OCI-LY1 (cell line): ENCODE results near the gene ZCCHC9.

Experiments
- H2AFZ ChIP-seq: fragments of 200-600 bp; sonication (generic), shearing (Covaris generic); 2 replicates; pipeline ENCODE4 v1.6.0; 2014; ENCODE audit warnings: antibody characterized with exemption, mild to moderate bottlenecking, low read length
- H3F3A ChIP-seq: fragments of 200-600 bp; sonication (generic), shearing (Covaris generic); 2 replicates; pipeline ENCODE4 v1.6.0; 2014; ENCODE audit warnings: mild to moderate bottlenecking, antibody characterized with exemption, low read length, moderate library complexity; ENCODE audit not compliant: insufficient read depth
- H3K27ac ChIP-seq: fragments of 200-600 bp; sonication (generic); 2 replicates; pipeline ENCODE4 v1.5.1; 2014; ENCODE audit warnings: low read length, mixed run types, mild to moderate bottlenecking, low read depth; ENCODE audit not compliant: poor library complexity, severe bottlenecking
- H3K27me3 ChIP-seq: fragments of 200-600 bp; sonication (generic); 2 replicates; pipeline ENCODE4 v1.6.0; 2014; ENCODE audit warnings: antibody characterized with exemption, mild to moderate bottlenecking, low read length, moderate library complexity; ENCODE audit not compliant: insufficient read depth
- H3K36me3 ChIP-seq: fragments of 200-600 bp; sonication (generic); 2 replicates; pipeline ENCODE4 v1.6.1; 2014; ENCODE audit warnings: mild to moderate bottlenecking, antibody characterized with exemption, low read length, moderate library complexity, mixed read lengths; ENCODE audit not compliant: insufficient read depth
- H3K4me1 ChIP-seq: fragments of 200-600 bp; sonication (generic); 2 replicates; pipeline ENCODE4 v1.5.1; 2014; ENCODE audit warnings: mild to moderate bottlenecking, low read length, moderate library complexity; ENCODE audit not compliant: insufficient read depth, severe bottlenecking
- H3K4me2 ChIP-seq: fragments of 200-600 bp; sonication (generic), shearing (Covaris generic); 2 replicates; pipeline ENCODE4 v1.6.1; 2014; ENCODE audit warnings: low read length
- H3K4me3 ChIP-seq: fragments of 200-600 bp; sonication (generic); 2 replicates; pipeline ENCODE4 v1.5.1; 2014; ENCODE audit warnings: low read length, low read depth, mild to moderate bottlenecking, mixed read lengths; ENCODE audit not compliant: poor library complexity, severe bottlenecking
- H3K79me2 ChIP-seq: fragments of 200-600 bp; shearing (Covaris generic); 2 replicates; pipeline ENCODE4 v1.6.1; 2016; ENCODE audit warnings: mixed run types, low read length, mixed read lengths; ENCODE audit not compliant: insufficient read depth
- H3K9ac ChIP-seq: fragments of 200-600 bp; sonication (generic), shearing (Covaris generic); 2 replicates; pipeline ENCODE4 v1.6.1; 2014; ENCODE audit warnings: mild to moderate bottlenecking, low read length, mixed read lengths
- H3K9me2 ChIP-seq: fragments of 200-600 bp; sonication (generic), shearing (Covaris generic); 2 replicates; pipeline ENCODE4 v1.6.1; 2014; ENCODE audit warnings: low read depth, mild to moderate bottlenecking, low read length, mixed read lengths
- H3K9me3 ChIP-seq: fragments of 200-600 bp; shearing (Covaris generic); 2 replicates; pipeline ENCODE4 v1.6.1; 2014; ENCODE audit warnings: low read length, mixed read lengths
- H4K20me1 ChIP-seq: fragments of 200-600 bp; sonication (generic), shearing (Covaris generic); 2 replicates; pipeline ENCODE4 v1.6.0; 2016; ENCODE audit warnings: mild to moderate bottlenecking, low read length; ENCODE audit not compliant: insufficient read depth
- CTCF ChIP-seq: fragments of 200-600 bp; sonication (generic), shearing (Covaris generic); IDR thresholded peaks from 2 replicates; pipeline ENCODE4 v1.5.1; 2017; ENCODE audit warnings: mild to moderate bottlenecking, antibody characterized with exemption, low read length, moderate library complexity, mixed read lengths
- EZH2 ChIP-seq: fragments of 200-600 bp; sonication (generic), shearing (Covaris generic); IDR thresholded peaks from 2 replicates; pipeline ENCODE4 v1.8.0; 2017; ENCODE audit warnings: borderline replicate concordance, mixed run types, mild to moderate bottlenecking, antibody characterized with exemption, low read length, moderate library complexity, mixed read lengths

Gene ZCCHC9

GRCh38 chr5:81353189-81353588 lies 51.8 kb downstream of the ZCCHC9 start:
- Histone ChIP-seq H3K36me3 (no peaks in the 10 kb centered on the region), H2AFZ (no peak overlapping the region), H3K4me1 (no peaks in the 10 kb centered on the region), H3K9me3 (no peaks in the 10 kb centered on the region), H3K4me3 (no peak overlapping the region), H3K79me2 (no peaks in the 10 kb centered on the region), H4K20me1 (no peaks in the 10 kb centered on the region), H3K4me2 (no peak overlapping the region), H3K9me2 (no peaks in the 10 kb centered on the region), H3K27ac (no peak overlapping the region), H3K9ac (no peak overlapping the region), H3F3A (no peaks in the 10 kb centered on the region), H3K27me3 (no peaks in the 10 kb centered on the region)
- TF ChIP-seq CTCF (no peak), EZH2 (no peak)

- no peak overlapping the region for H3K9ac ChIP-seq
- no peaks in the 10 kb centered on the region for H3K9me2 ChIP-seq
- no peak overlapping the region for H3K27ac ChIP-seq
Measured at GRCh38 chr5:81354093-81354492, 52.7 kb downstream of the ZCCHC9 start.

DNA sequence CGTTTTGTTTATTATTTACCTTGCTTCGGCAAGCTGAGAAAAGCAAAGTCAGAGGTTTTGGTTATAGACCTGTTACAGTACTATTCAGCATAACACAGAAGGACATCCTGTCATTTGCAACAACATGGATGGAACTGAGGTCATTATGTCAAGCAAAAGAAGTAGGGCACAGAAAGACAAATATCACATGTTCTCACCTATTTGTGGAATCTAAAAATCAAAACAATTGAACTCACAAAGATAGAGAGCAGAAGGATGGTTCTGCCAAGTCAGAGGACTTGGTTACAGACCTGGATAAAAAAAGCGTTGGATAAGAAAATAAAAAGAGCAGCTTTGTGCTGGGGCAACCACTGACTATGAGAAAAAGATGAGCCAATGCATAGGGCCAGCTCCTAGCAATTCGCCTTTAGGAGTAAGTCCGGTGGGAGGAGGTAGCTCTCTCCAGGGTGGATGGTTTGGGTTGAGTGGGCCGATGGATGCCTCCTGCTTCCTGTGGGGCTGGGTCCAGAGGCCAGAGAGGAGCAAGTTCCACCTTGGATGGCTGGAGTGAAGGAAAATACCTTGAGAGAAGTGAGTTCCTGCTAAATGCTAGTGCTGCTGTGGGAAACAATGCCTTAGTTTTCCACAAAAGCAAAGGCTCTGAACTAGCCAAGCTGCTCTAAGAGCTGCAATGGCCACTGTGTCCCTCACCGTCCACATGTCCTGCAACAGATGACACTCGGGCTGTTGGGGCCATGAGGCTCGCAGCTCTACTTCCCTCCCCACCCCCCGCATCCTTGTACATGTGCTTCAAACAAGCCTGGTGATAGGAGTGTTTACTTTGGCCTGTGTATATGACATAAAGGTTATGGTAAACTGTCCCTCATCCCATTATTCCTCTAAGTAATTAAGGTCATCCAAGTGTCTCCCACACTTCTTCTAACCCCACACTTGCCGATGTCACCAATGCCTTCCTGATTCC lies 54.2 kb downstream of the ZCCHC9 start:
- Histone ChIP-seq H3K4me1 (no peaks in the 10 kb centered on the region), H4K20me1 (no peaks in the 10 kb centered on the region), H3K9me2 (no peaks in the 10 kb centered on the region), H3K4me2 (no peak overlapping the region), H3K27ac (no peak overlapping the region), H3K9ac (no peak overlapping the region), H3K9me3 (no peaks in the 10 kb centered on the region), H2AFZ (no peak overlapping the region), H3K79me2 (no peaks in the 10 kb centered on the region), H3K36me3 (no peaks in the 10 kb centered on the region), H3F3A (no peaks in the 10 kb centered on the region), H3K4me3 (no peak overlapping the region), H3K27me3 (no peaks in the 10 kb centered on the region)
- TF ChIP-seq CTCF (no peak), EZH2 (no peak)

More at GRCh38 chr5:81354093-81354492, 52.7 kb downstream of the ZCCHC9 start:
- Histone ChIP-seq H3K4me2 (no peak overlapping the region), H3K4me3 (no peak overlapping the region), H3K9me3 (no peaks in the 10 kb centered on the region), H3K36me3 (no peaks in the 10 kb centered on the region), H2AFZ (no peak overlapping the region), H4K20me1 (no peaks in the 10 kb centered on the region), H3K79me2 (no peaks in the 10 kb centered on the region), H3K27me3 (no peaks in the 10 kb centered on the region), H3K4me1 (no peaks in the 10 kb centered on the region), H3F3A (no peaks in the 10 kb centered on the region)
- TF ChIP-seq CTCF (no peak), EZH2 (no peak)
